B cell (primary cell): ENCODE data around the gene LMNTD2. TPM values are rescaled to one million over a fixed set of nuclear protein-coding genes. Genes with fewer than 3 reads are reported as not detected.

ENCODE experiments used
- ATAC-seq: fragments of 200-7000 bp; cut with Tn5 transposase; one replicate; pipeline ENCODE4 v1.10.0; 2021; ENCODE audit warnings: low read depth, mild to moderate bottlenecking, moderate number of reproducible peaks, moderate library complexity
- CTCF ChIA-PET: fragments of 350-600 bp; sonication (Branson Sonifier 250); formaldehyde crosslinking; loops from one replicate; lab custom pipeline; 2021; ENCODE audit warnings: antibody characterized with exemption, inconsistent platforms; lab: Charles Lee
- POLR2A ChIA-PET: fragments of 350-600 bp; sonication (Branson Sonifier 250); formaldehyde crosslinking; loops from one replicate; lab custom pipeline; 2021; ENCODE audit warnings: antibody characterized with exemption; lab: Charles Lee
- DNase-seq: peaks from one replicate; pipeline ENCODE4 v3.0.0; 2013
- H2AFZ ChIP-seq: 2 replicates; pipeline ENCODE4 v1.6.1; 2012; ENCODE audit warnings: mild to moderate bottlenecking, low read depth, low read length; ENCODE audit not compliant: insufficient read depth, poor library complexity, severe bottlenecking
- H3K27ac ChIP-seq, 2 donors: 1 replicate in 1 of 2; 2 replicates in 1 of 2; pipeline ENCODE4 v1.5.1; 2012 to 2013; ENCODE audit warnings: low read length in 2 of 2, mild to moderate bottlenecking in 2 of 2, moderate library complexity in 1 of 2
- H3K27me3 ChIP-seq, 4 experiments: fragments of 200-600 bp in 1 of 4; sonication (generic) in 1 of 4; replicated peaks in 1 of 4; 1 replicate in 2 of 4; 2 replicates in 2 of 4; pipeline versions ENCODE4 v1.6.1 to v1.7.0; 2013 to 2016; ENCODE audit warnings: low read length in 3 of 4, mild to moderate bottlenecking in 2 of 4, mixed read lengths in 1 of 4, moderate library complexity in 1 of 4; ENCODE audit not compliant: insufficient read depth in 4 of 4, control insufficient read depth in 3 of 4; ENCODE audit errors: control extremely low read depth in 1 of 4
- H3K36me3 ChIP-seq, 2 experiments: replicated peaks in 1 of 2; 1 replicate in 1 of 2; 2 replicates in 1 of 2; pipeline versions ENCODE4 v1.6.1 to v1.7.1; 2013; ENCODE audit warnings: low read length in 1 of 2; ENCODE audit not compliant: insufficient read depth in 2 of 2, control insufficient read depth in 1 of 2; ENCODE audit errors: control extremely low read depth in 1 of 2, extremely low read depth in 1 of 2
- H3K4me1 ChIP-seq, 2 donors: fragments of 200-600 bp in 1 of 2; sonication (generic) in 1 of 2; 1 replicate in 1 of 2; 2 replicates in 1 of 2; pipeline versions ENCODE4 v1.5.1 to v1.6.1; 2013 to 2017; ENCODE audit warnings: low read length in 2 of 2; ENCODE audit not compliant: control insufficient read depth in 2 of 2, insufficient read depth in 2 of 2
- H3K4me2 ChIP-seq: replicated peaks from 2 replicates; pipeline ENCODE3; 2012; ENCODE audit warnings: mild to moderate bottlenecking, low read depth, low read length; ENCODE audit not compliant: poor library complexity, severe bottlenecking
- H3K4me3 ChIP-seq, 5 experiments: fragments of 200-600 bp in 1 of 5; sonication (generic) in 1 of 5; 1 replicate in 3 of 5; 2 replicates in 2 of 5; pipeline versions ENCODE4 v1.5.1 to v1.7.0; 2011 to 2016; ENCODE audit warnings: low read length in 4 of 5, mild to moderate bottlenecking in 4 of 5, low read depth in 2 of 5, control low read depth in 1 of 5, moderate library complexity in 1 of 5; ENCODE audit not compliant: insufficient read depth in 1 of 5; ENCODE audit errors: control extremely low read depth in 1 of 5, extremely low read depth in 1 of 5
- H3K79me2 ChIP-seq: fragments of 200-600 bp; sonication (generic); one replicate; pipeline ENCODE4 v1.6.0; 2016; ENCODE audit warnings: low read length; ENCODE audit not compliant: control insufficient read depth, insufficient read depth
- H3K9ac ChIP-seq: fragments of 200-600 bp; sonication (generic); 2 replicates; pipeline ENCODE4 v1.6.1; 2017; ENCODE audit warnings: mild to moderate bottlenecking, low read length, moderate library complexity
- H3K9me3 ChIP-seq, 3 donors: one replicate each; pipeline versions ENCODE4 v1.6.1 to v1.7.1; 2013; ENCODE audit warnings: low read length in 2 of 3; ENCODE audit not compliant: control insufficient read depth in 2 of 3, insufficient read depth in 1 of 3; ENCODE audit errors: control extremely low read depth in 1 of 3
- H4K20me1 ChIP-seq: 2 replicates; pipeline ENCODE4 v1.6.0; 2012; ENCODE audit warnings: mild to moderate bottlenecking, low read length; ENCODE audit not compliant: insufficient read depth, control insufficient read depth, poor library complexity, severe bottlenecking
- H3K27ac Mint-ChIP-seq: one replicate; pipeline ENCODE4 v1.8.0; 2021; ENCODE audit warnings: mixed read lengths
- H3K27me3 Mint-ChIP-seq: one replicate; pipeline ENCODE4 v1.8.0; 2021; ENCODE audit warnings: mixed read lengths
- H3K4me1 Mint-ChIP-seq: one replicate; pipeline ENCODE4 v1.8.0; 2021; ENCODE audit warnings: mixed read lengths
- H3K4me3 Mint-ChIP-seq: one replicate; pipeline ENCODE4 v1.8.0; 2021; ENCODE audit warnings: mixed read lengths
- H3K9me3 Mint-ChIP-seq: one replicate; pipeline ENCODE4 v1.8.0; 2022; ENCODE audit warnings: mixed read lengths; ENCODE audit not compliant: insufficient read depth
- EZH2 ChIP-seq: IDR thresholded peaks from 2 replicates; pipeline ENCODE4 v1.6.1; 2012; ENCODE audit warnings: borderline replicate concordance, low read depth, mild to moderate bottlenecking, moderate library complexity, low read length; ENCODE audit not compliant: insufficient read depth, poor library complexity, severe bottlenecking
- WGBS: methylation state at CpG from one replicate; pipeline ENCODE4 v1.1.5; 2013; ENCODE audit warnings: missing lambda C conversion rate; ENCODE audit not compliant: insufficient coverage; 5-methylcytosine and 5-hydroxymethylcytosine counted together
- intact Hi-C: fragments of 100-400 bp; cut with micrococcal nuclease; formaldehyde crosslinking; loops from one replicate; pipeline ENCODE4 v1.10.0; 2022
- polyA plus RNA-seq: library from polyadenylated mRNA; depleted of rRNA; stranded (reverse); fragments of >200 nt; gene quantifications from 2 replicates; pipeline ENCODE4 v1.2.3, GENCODE V29; 2012
- total RNA-seq, 2 donors: library from RNA; stranded (reverse); fragments of 120-200 nt in 1 of 2; gene quantifications; 1 replicate in 1 of 2; 2 replicates in 1 of 2; pipeline versions ENCODE4 v1.2.3 to v1.2.4, GENCODE V29; 2013 to 2022
- TF ChIP-seq, protein P1 (sequence below): fragments of 200-600 bp; IDR thresholded peaks from one replicate; pipeline ENCODE4 v1.8.0; 2022; ENCODE audit warnings: antibody characterized with exemption, mild to moderate bottlenecking

LMNTD2 gene
- total and polyA plus RNA-seq, 2 donors (not counting 1 experiment from before 2014, with no cell fraction given): 21.4 to 29.6 TPM

DNA sequence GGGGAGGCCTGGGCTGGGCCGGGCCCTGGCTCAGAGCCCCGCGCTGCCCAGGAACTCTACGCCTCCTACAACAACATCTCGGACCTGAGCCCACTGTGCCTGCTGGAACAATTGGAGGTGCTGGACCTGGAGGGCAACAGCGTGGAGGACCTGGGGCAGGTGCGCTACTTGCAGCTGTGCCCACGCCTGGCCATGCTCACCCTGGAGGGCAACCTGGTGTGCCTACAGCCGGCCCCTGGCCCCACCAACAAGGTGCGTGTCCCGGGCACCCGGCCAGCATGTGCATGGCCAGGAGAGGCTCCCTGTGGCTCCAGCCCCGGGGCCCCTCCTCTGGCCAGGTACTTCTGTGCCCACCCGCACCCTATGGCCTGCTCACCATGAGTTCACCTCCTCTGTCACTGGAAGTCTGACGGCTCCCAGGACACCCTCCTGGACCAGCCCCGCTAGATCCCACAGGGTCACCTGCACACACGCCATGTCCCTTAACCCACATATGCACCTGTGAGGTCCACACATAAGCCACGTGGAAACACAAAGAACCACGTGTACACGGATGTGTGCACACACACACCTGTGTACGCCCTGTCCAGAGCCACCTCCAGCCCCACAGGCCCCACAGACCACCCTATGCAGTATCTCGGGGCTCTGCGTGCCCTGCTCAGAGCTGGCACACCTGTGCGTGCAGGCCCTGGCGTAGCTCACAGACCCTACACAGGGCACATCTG, 10.4 kb downstream of the LMNTD2 start:
- H3K9me3 ChIP-seq: no peaks in the 10 kb centered on the region
- peaks cover 11% of the 10 kb centered on the region for H4K20me1 ChIP-seq
- ChIA-PET POLR2A (interaction anchor here (0.7 kb wide), 1 partner anchor 183 kb away, joined by 3 read pairs; no protein-coding TSS in a partner anchor), CTCF (interaction anchor here (1.0 kb wide), 1 partner anchor 173 kb away, joined by 6 read pairs; no protein-coding TSS in a partner anchor)
- H3K4me1 Mint-ChIP-seq: peaks cover 10% of the 10 kb centered on the region
- H3K36me3 ChIP-seq: peaks cover 0 to 7% of the 10 kb centered on the region in 2 experiments
- intact Hi-C loops: no loop called here
- ATAC-seq (no peak), DNase-seq (no peak)
- peaks cover 0 to 4% (median 2%) of the 10 kb centered on the region in 4 experiments for H3K27me3 ChIP-seq
- TF ChIP-seq, protein P1, sequence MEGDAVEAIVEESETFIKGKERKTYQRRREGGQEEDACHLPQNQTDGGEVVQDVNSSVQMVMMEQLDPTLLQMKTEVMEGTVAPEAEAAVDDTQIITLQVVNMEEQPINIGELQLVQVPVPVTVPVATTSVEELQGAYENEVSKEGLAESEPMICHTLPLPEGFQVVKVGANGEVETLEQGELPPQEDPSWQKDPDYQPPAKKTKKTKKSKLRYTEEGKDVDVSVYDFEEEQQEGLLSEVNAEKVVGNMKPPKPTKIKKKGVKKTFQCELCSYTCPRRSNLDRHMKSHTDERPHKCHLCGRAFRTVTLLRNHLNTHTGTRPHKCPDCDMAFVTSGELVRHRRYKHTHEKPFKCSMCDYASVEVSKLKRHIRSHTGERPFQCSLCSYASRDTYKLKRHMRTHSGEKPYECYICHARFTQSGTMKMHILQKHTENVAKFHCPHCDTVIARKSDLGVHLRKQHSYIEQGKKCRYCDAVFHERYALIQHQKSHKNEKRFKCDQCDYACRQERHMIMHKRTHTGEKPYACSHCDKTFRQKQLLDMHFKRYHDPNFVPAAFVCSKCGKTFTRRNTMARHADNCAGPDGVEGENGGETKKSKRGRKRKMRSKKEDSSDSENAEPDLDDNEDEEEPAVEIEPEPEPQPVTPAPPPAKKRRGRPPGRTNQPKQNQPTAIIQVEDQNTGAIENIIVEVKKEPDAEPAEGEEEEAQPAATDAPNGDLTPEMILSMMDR: no peak
- TF ChIP-seq EZH2: no peak
- no peaks in the 10 kb centered on the region for H3K79me2 ChIP-seq
- no peaks in the 10 kb centered on the region for H3K27me3 Mint-ChIP-seq
- no peak overlapping the region for H3K9ac ChIP-seq
- no peaks in the 10 kb centered on the region for H3K9me3 Mint-ChIP-seq
- H2AFZ ChIP-seq: no peak overlapping the region
- H3K4me1 ChIP-seq: peaks cover 8 to 16% of the 10 kb centered on the region in 2 donors
- H3K4me3 ChIP-seq: no peak overlapping the region
- no peak overlapping the region for H3K4me3 Mint-ChIP-seq
- H3K27ac ChIP-seq: no peak overlapping the region
- no peak overlapping the region for H3K4me2 ChIP-seq
- 98% methylated on average over 25 of the region's 25 CpGs for WGBS
- no peak overlapping the region for H3K27ac Mint-ChIP-seq
